ENCODE results near the gene KCNIP3.
"Not testable (repeated sequence)": the region's sequence is repeated elsewhere in the genome, so short reads cannot be mapped to it uniquely, and the experiment has no call there.

The KCNIP3 gene

GRCh38 chr2:95433373-95433772, 136.2 kb downstream of the KCNIP3 start:
- DNase-seq, result not testable (repeated sequence)

GRCh38 chr2:95433973-95434372, 136.8 kb downstream of the KCNIP3 start:
- DNase-seq, result not testable (repeated sequence)

GRCh38 chr2:95434507-95435076, 137.4 kb downstream of the KCNIP3 start:
- DNase-seq, result peak; percentile 51

- DNase-seq, result not testable (repeated sequence)
Observed at GRCh38 chr2:95435162-95435871, 138.2 kb downstream of the KCNIP3 start.

Data from kidney glomerular epithelial cell (primary cell).